Measurements from ENCODE around the gene CES2.

The CES2 gene

DNA sequence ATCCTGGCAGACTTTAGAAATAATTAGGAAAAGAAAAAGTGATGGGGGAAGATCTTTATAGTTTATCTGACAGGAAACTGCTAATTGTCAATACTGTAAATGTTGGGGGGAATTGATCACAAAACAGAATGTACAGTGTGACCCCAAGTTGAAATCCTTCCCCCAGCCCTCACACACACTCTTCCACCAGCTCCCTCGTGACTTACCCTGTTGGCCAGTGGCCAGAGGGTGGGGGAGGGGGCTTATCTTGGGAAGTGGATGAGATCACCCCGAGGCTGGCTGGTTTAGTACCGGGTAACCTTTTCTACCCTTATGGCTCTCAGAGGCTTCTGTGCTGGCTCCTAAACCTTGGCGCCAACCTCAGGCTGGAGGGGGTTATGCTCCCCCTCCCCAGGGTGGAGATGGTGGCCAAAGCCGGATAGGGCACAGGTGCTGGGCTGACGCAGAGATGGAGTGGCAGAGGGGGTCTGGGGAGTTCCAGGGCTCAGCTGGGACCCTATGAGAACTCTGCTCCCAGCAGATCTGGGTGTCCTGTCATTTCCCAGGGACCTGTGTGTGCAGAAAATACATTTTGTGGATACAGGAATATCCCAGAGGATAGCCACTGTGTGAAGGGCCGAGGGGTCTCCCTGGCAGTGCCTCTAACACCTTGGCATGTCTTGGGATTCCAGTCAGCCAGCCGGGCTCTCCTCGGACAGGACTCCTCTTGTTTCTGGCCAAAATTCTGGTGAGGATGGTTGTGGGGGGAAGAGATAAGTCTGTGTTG lies 35.2 kb upstream of the CES2 start (continued):
- TF ChIP-seq, protein P1, sequence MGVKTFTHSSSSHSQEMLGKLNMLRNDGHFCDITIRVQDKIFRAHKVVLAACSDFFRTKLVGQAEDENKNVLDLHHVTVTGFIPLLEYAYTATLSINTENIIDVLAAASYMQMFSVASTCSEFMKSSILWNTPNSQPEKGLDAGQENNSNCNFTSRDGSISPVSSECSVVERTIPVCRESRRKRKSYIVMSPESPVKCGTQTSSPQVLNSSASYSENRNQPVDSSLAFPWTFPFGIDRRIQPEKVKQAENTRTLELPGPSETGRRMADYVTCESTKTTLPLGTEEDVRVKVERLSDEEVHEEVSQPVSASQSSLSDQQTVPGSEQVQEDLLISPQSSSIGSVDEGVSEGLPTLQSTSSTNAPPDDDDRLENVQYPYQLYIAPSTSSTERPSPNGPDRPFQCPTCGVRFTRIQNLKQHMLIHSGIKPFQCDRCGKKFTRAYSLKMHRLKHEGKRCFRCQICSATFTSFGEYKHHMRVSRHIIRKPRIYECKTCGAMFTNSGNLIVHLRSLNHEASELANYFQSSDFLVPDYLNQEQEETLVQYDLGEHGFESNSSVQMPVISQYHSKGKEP (tag by site-specific recombination; IDR thresholded peaks at IDR 0.05) = peak; percentile 71
- TF ChIP-seq, protein P2, sequence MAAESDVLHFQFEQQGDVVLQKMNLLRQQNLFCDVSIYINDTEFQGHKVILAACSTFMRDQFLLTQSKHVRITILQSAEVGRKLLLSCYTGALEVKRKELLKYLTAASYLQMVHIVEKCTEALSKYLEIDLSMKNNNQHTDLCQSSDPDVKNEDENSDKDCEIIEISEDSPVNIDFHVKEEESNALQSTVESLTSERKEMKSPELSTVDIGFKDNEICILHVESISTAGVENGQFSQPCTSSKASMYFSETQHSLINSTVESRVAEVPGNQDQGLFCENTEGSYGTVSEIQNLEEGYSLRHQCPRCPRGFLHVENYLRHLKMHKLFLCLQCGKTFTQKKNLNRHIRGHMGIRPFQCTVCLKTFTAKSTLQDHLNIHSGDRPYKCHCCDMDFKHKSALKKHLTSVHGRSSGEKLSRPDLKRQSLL (tag by site-specific recombination; IDR thresholded peaks at IDR 0.05) = no peak
- peak; percentile 10; the same call in 1 of the 2 replicates for TF ChIP-seq ZBTB20 (tag by site-specific recombination; IDR thresholded peaks at IDR 0.05)
- TF ChIP-seq ZNF211 (tag by site-specific recombination; IDR thresholded peaks at IDR 0.05; ENCODE audit: low read depth) = no peak
- TF ChIP-seq ZEB2 (tag by site-specific recombination; IDR thresholded peaks at IDR 0.05) = peak; percentile 76
- TF ChIP-seq ZFP69B (tag by site-specific recombination; IDR thresholded peaks at IDR 0.05) = no peak
- TF ChIP-seq ZNF354C (tag by site-specific recombination; IDR thresholded peaks at IDR 0.05; ENCODE audit: borderline replicate concordance, low read depth) = no peak
- peak; percentile 26; the same call in 1 of the 2 replicates for TF ChIP-seq ZBTB17 (tag by site-specific recombination; IDR thresholded peaks at IDR 0.05)
- no peak for TF ChIP-seq TCF7L2 (IDR thresholded peaks at IDR 0.05; ENCODE audit: borderline replicate concordance, low read depth, low read length)
- TF ChIP-seq ZNF701 (tag by site-specific recombination; IDR thresholded peaks at IDR 0.05) = no peak
- TF ChIP-seq ZNF221 (tag by site-specific recombination; IDR thresholded peaks at IDR 0.05; ENCODE audit: borderline replicate concordance) = no peak
- TF ChIP-seq WT1 (tag by site-specific recombination; IDR thresholded peaks at IDR 0.05) = no peak
- peak; percentile 64 for TF ChIP-seq OSR2 (tag by site-specific recombination; IDR thresholded peaks at IDR 0.05)
- TF ChIP-seq ZNF302 (tag by site-specific recombination; IDR thresholded peaks at IDR 0.05; ENCODE audit: low read depth) = no peak
- TF ChIP-seq ZNF223 (tag by site-specific recombination; IDR thresholded peaks at IDR 0.05) = no peak
- TF ChIP-seq, protein P3, sequence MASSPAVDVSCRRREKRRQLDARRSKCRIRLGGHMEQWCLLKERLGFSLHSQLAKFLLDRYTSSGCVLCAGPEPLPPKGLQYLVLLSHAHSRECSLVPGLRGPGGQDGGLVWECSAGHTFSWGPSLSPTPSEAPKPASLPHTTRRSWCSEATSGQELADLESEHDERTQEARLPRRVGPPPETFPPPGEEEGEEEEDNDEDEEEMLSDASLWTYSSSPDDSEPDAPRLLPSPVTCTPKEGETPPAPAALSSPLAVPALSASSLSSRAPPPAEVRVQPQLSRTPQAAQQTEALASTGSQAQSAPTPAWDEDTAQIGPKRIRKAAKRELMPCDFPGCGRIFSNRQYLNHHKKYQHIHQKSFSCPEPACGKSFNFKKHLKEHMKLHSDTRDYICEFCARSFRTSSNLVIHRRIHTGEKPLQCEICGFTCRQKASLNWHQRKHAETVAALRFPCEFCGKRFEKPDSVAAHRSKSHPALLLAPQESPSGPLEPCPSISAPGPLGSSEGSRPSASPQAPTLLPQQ (tag by site-specific recombination; IDR thresholded peaks at IDR 0.05) = peak; percentile 72
- TF ChIP-seq ZNF768 (tag by site-specific recombination; IDR thresholded peaks at IDR 0.05) = no peak
- TF ChIP-seq ZNF266 (tag by site-specific recombination; IDR thresholded peaks at IDR 0.05; ENCODE audit: low read depth) = no peak
- TF ChIP-seq, protein P4, sequence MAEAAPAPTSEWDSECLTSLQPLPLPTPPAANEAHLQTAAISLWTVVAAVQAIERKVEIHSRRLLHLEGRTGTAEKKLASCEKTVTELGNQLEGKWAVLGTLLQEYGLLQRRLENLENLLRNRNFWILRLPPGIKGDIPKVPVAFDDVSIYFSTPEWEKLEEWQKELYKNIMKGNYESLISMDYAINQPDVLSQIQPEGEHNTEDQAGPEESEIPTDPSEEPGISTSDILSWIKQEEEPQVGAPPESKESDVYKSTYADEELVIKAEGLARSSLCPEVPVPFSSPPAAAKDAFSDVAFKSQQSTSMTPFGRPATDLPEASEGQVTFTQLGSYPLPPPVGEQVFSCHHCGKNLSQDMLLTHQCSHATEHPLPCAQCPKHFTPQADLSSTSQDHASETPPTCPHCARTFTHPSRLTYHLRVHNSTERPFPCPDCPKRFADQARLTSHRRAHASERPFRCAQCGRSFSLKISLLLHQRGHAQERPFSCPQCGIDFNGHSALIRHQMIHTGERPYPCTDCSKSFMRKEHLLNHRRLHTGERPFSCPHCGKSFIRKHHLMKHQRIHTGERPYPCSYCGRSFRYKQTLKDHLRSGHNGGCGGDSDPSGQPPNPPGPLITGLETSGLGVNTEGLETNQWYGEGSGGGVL (tag by site-specific recombination; IDR thresholded peaks at IDR 0.05) = peak; percentile 91
- peak; percentile 74 for TF ChIP-seq ZNF366 (tag by site-specific recombination; conservative IDR thresholded peaks at IDR 0.05)
- no peak for TF ChIP-seq YY1 (tag by site-specific recombination; IDR thresholded peaks at IDR 0.05)
- TF ChIP-seq KLF16 (tag by site-specific recombination; IDR thresholded peaks at IDR 0.05) = 0 out of 2 replicates have a peak, but pooled peaks have one; percentile 48
- no peak for TF ChIP-seq ZNF416 (tag by site-specific recombination; IDR thresholded peaks at IDR 0.05)
- TF ChIP-seq, protein P5, sequence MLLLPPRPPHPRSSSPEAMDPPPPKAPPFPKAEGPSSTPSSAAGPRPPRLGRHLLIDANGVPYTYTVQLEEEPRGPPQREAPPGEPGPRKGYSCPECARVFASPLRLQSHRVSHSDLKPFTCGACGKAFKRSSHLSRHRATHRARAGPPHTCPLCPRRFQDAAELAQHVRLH (tag by site-specific recombination; IDR thresholded peaks at IDR 0.05) = peak; percentile 51; the same call in 1 of the 2 replicates
- TF ChIP-seq ZNF621 (tag by site-specific recombination; IDR thresholded peaks at IDR 0.05) = no peak
- TF ChIP-seq ZNF184 (tag by site-specific recombination; IDR thresholded peaks at IDR 0.05) = no peak; the same call in none of the 2 replicates
- TF ChIP-seq, protein P6, sequence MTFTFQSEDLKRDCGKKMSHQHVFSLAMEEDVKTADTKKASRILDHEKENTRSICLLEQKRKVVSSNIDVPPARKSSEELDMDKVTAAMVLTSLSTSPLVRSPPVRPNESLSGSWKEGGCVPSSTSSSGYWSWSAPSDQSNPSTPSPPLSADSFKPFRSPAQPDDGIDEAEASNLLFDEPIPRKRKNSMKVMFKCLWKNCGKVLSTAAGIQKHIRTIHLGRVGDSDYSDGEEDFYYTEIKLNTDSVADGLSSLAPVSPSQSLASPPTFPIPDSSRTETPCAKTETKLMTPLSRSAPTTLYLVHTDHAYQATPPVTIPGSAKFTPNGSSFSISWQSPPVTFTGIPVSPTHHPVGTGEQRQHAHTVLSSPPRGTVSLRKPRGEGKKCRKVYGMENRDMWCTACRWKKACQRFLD (tag by site-specific recombination; IDR thresholded peaks at IDR 0.05) = no peak
- TF ChIP-seq ZNF843 (tag by site-specific recombination; IDR thresholded peaks at IDR 0.05) = peak; percentile 49; the same call in 1 of the 2 replicates
- TF ChIP-seq SALL2 (tag by site-specific recombination; IDR thresholded peaks at IDR 0.05; ENCODE audit: borderline replicate concordance) = no peak
- no peak for TF ChIP-seq ZNF138 (tag by site-specific recombination; IDR thresholded peaks at IDR 0.05; ENCODE audit: borderline replicate concordance)
- TF ChIP-seq ZNF433 (tag by site-specific recombination; IDR thresholded peaks at IDR 0.05; ENCODE audit: low read depth) = no peak
- 0 out of 2 replicates have a peak, but pooled peaks have one; percentile 32 for TF ChIP-seq ZNF324 (tag by site-specific recombination; IDR thresholded peaks at IDR 0.05)

Data from HEK293 (cell line).